ENCODE results near the gene HNRNPC. TPM values are rescaled to one million over a fixed set of nuclear protein-coding genes. Genes with fewer than 3 reads are reported as not detected.
A peak's percentile ranks its signal among the peaks of the same experiment; 100 is the strongest.

Gene HNRNPC
- total and polyA plus RNA-seq, 2 of the 8 experiments (the other 6 are each of a cell fraction or from before 2014, with no cell fraction given): 781 to 1,207 TPM

DNA sequence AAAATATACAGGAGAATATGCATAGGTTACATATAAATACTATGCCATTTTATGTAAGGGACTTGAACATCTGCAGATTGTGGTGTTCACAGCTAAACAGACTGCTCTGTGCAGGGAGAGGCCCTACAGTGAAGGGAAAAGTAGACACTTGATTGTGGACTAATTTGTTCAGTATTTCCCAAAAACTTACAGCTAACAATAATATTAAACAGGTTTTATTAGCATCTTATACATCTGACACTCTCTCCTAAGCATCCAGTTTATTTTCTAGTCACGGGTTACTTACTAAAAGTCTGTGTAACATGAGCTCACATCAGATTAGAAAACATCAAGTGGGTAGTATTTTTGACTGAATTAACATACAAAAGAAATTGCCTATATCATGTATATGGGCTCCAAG, 60.1 kb downstream of the HNRNPC start:
- Histone ChIP-seq H2AFZ (ENCODE audit: low read length) (no peak overlapping the region), H3K79me1 (ENCODE audit: low read depth, low read length) (no peaks in the 10 kb centered on the region; the same call in 1 of the 2 replicates), H4K20me1 (replicated peaks in 1 of 2; ENCODE audit: control insufficient read depth in 1 of 2, insufficient read depth in 2 of 2, low read length in 2 of 2) (peaks cover 9 to 12% of the 10 kb centered on the region in 2 experiments), H4K91ac (replicated peaks; ENCODE audit: insufficient read length, low read length) (no peak overlapping the region), H3K79me2 (ENCODE audit: control insufficient read depth in 1 of 2, insufficient read depth in 2 of 2, low read length in 2 of 2) (peaks cover 0 to 13% of the 10 kb centered on the region in 2 experiments; a peak in 2 of 4 replicates), H3K18ac (ENCODE audit: extremely low read depth, low read length) (no peak overlapping the region), H2BK15ac (ENCODE audit: low read length) (no peak overlapping the region), H3K27ac (ENCODE audit: low read depth, low read length) (no peak overlapping the region), H3K23me2 (ENCODE audit: low read depth, low read length) (no peaks in the 10 kb centered on the region), H3K4me1 (replicated peaks in 1 of 4; ENCODE audit: control insufficient read depth in 3 of 4, insufficient read depth in 4 of 4, low read length in 3 of 4) (peaks cover 0 to 5% (median under 1%) of the 10 kb centered on the region in 4 experiments; a peak in 5 of 7 replicates), H3K27me3 (replicated peaks in 1 of 4; ENCODE audit: control insufficient read depth in 3 of 4, extremely low read depth in 1 of 4, insufficient read depth in 3 of 4, low read length in 3 of 4) (no peaks in the 10 kb centered on the region), H2BK120ac (replicated peaks; ENCODE audit: low read depth, low read length) (no peak overlapping the region), H4K5ac (ENCODE audit: insufficient read length, low read depth, low read length) (no peak overlapping the region), H2AK5ac (ENCODE audit: low read depth, low read length) (no peak overlapping the region), H2BK5ac (ENCODE audit: low read depth, low read length) (no peak overlapping the region), H3K14ac (ENCODE audit: insufficient read length) (no peak overlapping the region), H3K4ac (replicated peaks; ENCODE audit: insufficient read length, low read depth, low read length) (no peak overlapping the region), H3K9ac (replicated peaks in 1 of 4; ENCODE audit: extremely low read depth in 1 of 4, low read depth in 3 of 4, low read length in 3 of 4) (no peak overlapping the region), H3K4me3 (ENCODE audit: extremely low read depth in 1 of 4, insufficient read depth in 2 of 4, low read depth in 3 of 4, low read length in 4 of 4) (no peak overlapping the region), H4K8ac (ENCODE audit: extremely low read depth, insufficient read depth, low read length) (no peak overlapping the region), H2BK12ac (ENCODE audit: low read depth, low read length) (no peak overlapping the region), H3K9me3 (ENCODE audit: insufficient read depth in 2 of 2, low read depth in 1 of 2, low read length in 1 of 2) (no peaks in the 10 kb centered on the region), H3K4me2 (ENCODE audit: insufficient read depth in 1 of 2, low read depth in 2 of 2, low read length in 2 of 2) (no peak overlapping the region), H3K23ac (ENCODE audit: insufficient read length) (no peak overlapping the region), H3K56ac (replicated peaks; ENCODE audit: insufficient read length, low read depth, low read length) (no peak overlapping the region), H2BK20ac (ENCODE audit: low read length) (no peak overlapping the region), H3K36me3 (ENCODE audit: control insufficient read depth in 2 of 4, insufficient read depth in 4 of 4, low read length in 3 of 4) (peaks cover 26 to 79% (median 59%) of the 10 kb centered on the region in 4 experiments)
- DNase-seq (ENCODE audit: low read depth in 1 of 2, low spot score in 2 of 2) (no peak), FAIRE-seq (no peak)
- 100% methylated on average over 1 of the region's 1 CpG; no CpG with 5 or more reads in 1 of the 2 experiments for WGBS, 2 experiments (ENCODE audit: extremely low coverage in 1 of 2, insufficient coverage in 1 of 2, insufficient read length in 1 of 2, insufficient replicate concordance in 2 of 2, low coverage in 1 of 2, low lambda C conversion rate in 2 of 2, missing lambda C conversion rate in 1 of 2)
- ChIA-PET POLR2A (ENCODE audit: partially characterized antibody) (interaction anchor here (0.6 to 2.0 kb wide), 13 partner anchors 9 to 56 kb away, joined by 3 to 7 read pairs (median 4); no protein-coding TSS in a partner anchor), CTCF (ENCODE audit: partially characterized antibody) (no interaction called here)
- TF ChIP-seq POU5F1 (IDR thresholded peaks at IDR 0.05; ENCODE audit: low read depth, low read length) (no peak), POLR2AphosphoS5 (IDR thresholded peaks at IDR 0.05; ENCODE audit: low read depth, low read length) (0 out of 2 replicates have a peak, but pooled peaks have one; percentile 7), SIN3A (conservative IDR thresholded peaks at IDR 0.05 in 1 of 2, IDR thresholded peaks at IDR 0.05 in 1 of 2; ENCODE audit: low read depth in 1 of 2, low read length in 2 of 2) (no peak)

All from H1 (cell line).